IMR-90 (cell line): ENCODE measurements around the gene NCLN. TPM values are rescaled to one million over a fixed set of nuclear protein-coding genes. Genes with fewer than 3 reads are reported as not detected.

Source experiments
- ATAC-seq: fragments of 200-7000 bp; cut with Tn5 transposase; 2 replicates; pipeline ENCODE4 v1.9.1; 2020; ENCODE audit warnings: low read depth, mild to moderate bottlenecking, moderate library complexity
- BruUV-seq: library from RNA; stranded (reverse); fragments of 400-500 nt; replicated peaks from 2 replicates; lab custom pipeline; 2021; lab: Mats Ljungman, UMichigan
- CTCF ChIA-PET: fragments of 300-600 bp; formaldehyde crosslinking; extraction: SDS; loops from one replicate; lab custom pipeline; 2021; ENCODE audit warnings: antibody characterized with exemption; lab: Yijun Ruan, JAX
- POLR2A ChIA-PET: fragments of 300-600 bp; sonication (Branson Sonifier 250); formaldehyde crosslinking; loops from one replicate; lab custom pipeline; 2022; ENCODE audit warnings: antibody characterized with exemption; ENCODE audit not compliant: unreplicated experiment; lab: Charles Lee
- DNase-seq: peaks from one replicate; pipeline ENCODE4 v3.0.0; 2013
- H2AFZ ChIP-seq: replicated peaks from 2 replicates; pipeline ENCODE3; 2013; ENCODE audit warnings: low read length, mild to moderate bottlenecking; ENCODE audit not compliant: poor library complexity
- H2AK5ac ChIP-seq: 2 replicates; pipeline ENCODE4 v1.6.1; 2013; ENCODE audit warnings: low read depth, low read length, inconsistent platforms
- H2AK9ac ChIP-seq: replicated peaks from 2 replicates; pipeline ENCODE3; 2013; ENCODE audit warnings: mild to moderate bottlenecking, low read depth, low read length, moderate library complexity; ENCODE audit not compliant: poor library complexity
- H2BK120ac ChIP-seq: 2 replicates; pipeline ENCODE4 v1.6.1; 2013; ENCODE audit warnings: low read depth, low read length, inconsistent platforms
- H2BK15ac ChIP-seq: 3 replicates; pipeline ENCODE4 v1.6.1; 2013; ENCODE audit warnings: low read depth, low read length, inconsistent platforms
- H2BK20ac ChIP-seq: 2 replicates; pipeline ENCODE4 v1.6.1; 2013; ENCODE audit warnings: low read depth, mild to moderate bottlenecking, inconsistent platforms, low read length, moderate library complexity
- H2BK5ac ChIP-seq: 2 replicates; pipeline ENCODE4 v1.6.1; 2013; ENCODE audit warnings: mild to moderate bottlenecking, low read depth, low read length, inconsistent platforms; ENCODE audit not compliant: poor library complexity, severe bottlenecking
- H3K14ac ChIP-seq: replicated peaks from 2 replicates; pipeline ENCODE4 v1.6.1; 2013; ENCODE audit warnings: low read depth, low read length, inconsistent platforms
- H3K18ac ChIP-seq: 2 replicates; pipeline ENCODE4 v1.6.1; 2013; ENCODE audit warnings: low read depth, low read length, control low read depth
- H3K23ac ChIP-seq: 2 replicates; pipeline ENCODE4 v1.6.1; 2013; ENCODE audit warnings: low read depth, low read length, inconsistent platforms
- H3K27ac ChIP-seq: 2 replicates; pipeline ENCODE4 v1.5.1; 2013; ENCODE audit warnings: mild to moderate bottlenecking, control low read depth, low read length; ENCODE audit not compliant: insufficient read depth
- H3K27me3 ChIP-seq: 2 replicates; pipeline ENCODE4 v1.6.1; 2013; ENCODE audit warnings: low read length; ENCODE audit not compliant: control insufficient read depth, insufficient read depth
- H3K36me3 ChIP-seq: 2 replicates; pipeline ENCODE4 v1.6.1; 2013; ENCODE audit warnings: low read length, mixed read lengths; ENCODE audit not compliant: control insufficient read depth, insufficient read depth
- H3K4ac ChIP-seq: 2 replicates; pipeline ENCODE4 v1.6.1; 2013; ENCODE audit warnings: low read depth, low read length, inconsistent platforms
- H3K4me1 ChIP-seq: 2 replicates; pipeline ENCODE4 v1.6.1; 2013; ENCODE audit warnings: low read length, mixed read lengths; ENCODE audit not compliant: control insufficient read depth, insufficient read depth
- H3K4me2 ChIP-seq: 2 replicates; pipeline ENCODE4 v1.6.1; 2013; ENCODE audit warnings: low read depth, mild to moderate bottlenecking, control low read depth, low read length, moderate library complexity
- H3K4me3 ChIP-seq: 2 replicates; pipeline ENCODE4 v1.5.1; 2013; ENCODE audit warnings: low read depth, mild to moderate bottlenecking, control low read depth, low read length, moderate library complexity; ENCODE audit not compliant: insufficient read depth
- H3K56ac ChIP-seq: 2 replicates; pipeline ENCODE4 v1.6.1; 2013; ENCODE audit warnings: low read length, inconsistent platforms; ENCODE audit not compliant: insufficient read depth; ENCODE audit errors: extremely low read depth
- H3K79me1 ChIP-seq, 2 experiments: 2 replicates each; pipeline ENCODE4 v1.6.1; 2013; ENCODE audit warnings: low read length in 2 of 2, inconsistent platforms in 1 of 2, low read depth in 1 of 2
- H3K9ac ChIP-seq: 2 replicates; pipeline ENCODE4 v1.6.1; 2013; ENCODE audit warnings: low read depth, low read length, control low read depth
- H3K9me1 ChIP-seq: 2 replicates; pipeline ENCODE4 v1.6.1; 2013; ENCODE audit warnings: low read length, inconsistent platforms; ENCODE audit not compliant: insufficient read depth
- H3K9me3 ChIP-seq: 2 replicates; pipeline ENCODE4 v1.6.1; 2013; ENCODE audit warnings: low read length; ENCODE audit not compliant: control insufficient read depth, insufficient read depth
- H4K20me1 ChIP-seq: 2 replicates; pipeline ENCODE4 v1.6.1; 2013; ENCODE audit warnings: low read length, inconsistent platforms; ENCODE audit not compliant: insufficient read depth
- H4K5ac ChIP-seq: 2 replicates; pipeline ENCODE4 v1.6.1; 2013; ENCODE audit warnings: mild to moderate bottlenecking, low read depth, low read length, control low read depth
- H4K8ac ChIP-seq, 2 experiments: 2 replicates each; pipeline ENCODE4 v1.6.1; 2013; ENCODE audit warnings: low read depth in 2 of 2, low read length in 2 of 2, control low read depth in 1 of 2, inconsistent platforms in 1 of 2
- H4K91ac ChIP-seq: 2 replicates; pipeline ENCODE4 v1.6.1; 2013; ENCODE audit warnings: low read depth, low read length, inconsistent platforms; ENCODE audit not compliant: insufficient read depth
- BHLHE40 ChIP-seq: fragments of 150-350 bp; IDR thresholded peaks from 2 replicates; pipeline ENCODE4 v1.6.1; 2016; ENCODE audit warnings: mild to moderate bottlenecking, low read depth, low read length
- CEBPB ChIP-seq: IDR thresholded peaks from 2 replicates; pipeline ENCODE4 v1.6.1; 2012; ENCODE audit warnings: low read depth, low read length, improper control_type of control experiment
- CHD1 ChIP-seq: IDR thresholded peaks from 2 replicates; pipeline ENCODE4 v1.6.1; 2012; ENCODE audit warnings: low read depth, low read length, improper control_type of control experiment
- CTCF ChIP-seq: conservative IDR thresholded peaks from 2 replicates; pipeline ENCODE4 v1.5.1; 2012; ENCODE audit warnings: mild to moderate bottlenecking, low read depth, low read length, improper control_type of control experiment
- ELK1 ChIP-seq: fragments of 150-350 bp; IDR thresholded peaks from 2 replicates; pipeline ENCODE4 v1.6.1; 2016; ENCODE audit warnings: low read depth, mild to moderate bottlenecking, low read length, moderate library complexity, borderline replicate concordance
- MAFK ChIP-seq: IDR thresholded peaks from 2 replicates; pipeline ENCODE4 v1.6.1; 2012; ENCODE audit warnings: low read depth, low read length, improper control_type of control experiment
- MAZ ChIP-seq: IDR thresholded peaks from 2 replicates; pipeline ENCODE4 v1.6.1; 2012; ENCODE audit warnings: low read depth, mild to moderate bottlenecking, low read length, improper control_type of control experiment, moderate library complexity, borderline replicate concordance
- MXI1 ChIP-seq: IDR thresholded peaks from 2 replicates; pipeline ENCODE4 v1.6.1; 2012; ENCODE audit warnings: low read depth, mild to moderate bottlenecking, low read length, moderate library complexity, borderline replicate concordance
- NFE2L2 ChIP-seq: fragments of 150-350 bp; IDR thresholded peaks from 2 replicates; pipeline ENCODE4 v1.6.1; 2016; ENCODE audit warnings: low read depth, mild to moderate bottlenecking, low read length
- RAD21 ChIP-seq: IDR thresholded peaks from 2 replicates; pipeline ENCODE4 v1.6.1; 2012; ENCODE audit warnings: low read length, improper control_type of control experiment
- RCOR1 ChIP-seq: IDR thresholded peaks from 2 replicates; pipeline ENCODE4 v1.6.1; 2012; ENCODE audit warnings: mild to moderate bottlenecking, low read length, improper control_type of control experiment; ENCODE audit not compliant: insufficient replicate concordance
- RFX5 ChIP-seq: IDR thresholded peaks from 2 replicates; pipeline ENCODE4 v1.8.0; 2012; ENCODE audit warnings: low read depth, mild to moderate bottlenecking, low read length, moderate library complexity
- SMC3 ChIP-seq: fragments of 150-350 bp; IDR thresholded peaks from 2 replicates; pipeline ENCODE4 v1.6.1; 2016; ENCODE audit warnings: low read depth, mild to moderate bottlenecking, antibody characterized with exemption, low read length, moderate library complexity
- WGBS, 2 experiments: methylation state at CpG; one replicate each; pipeline versions ENCODE4 v1.1.5 to v1.1.7; 2013; ENCODE audit warnings: missing lambda C conversion rate in 2 of 2; ENCODE audit not compliant: insufficient read length in 1 of 2; ENCODE audit errors: extremely low coverage in 2 of 2; 5-methylcytosine and 5-hydroxymethylcytosine counted together
- dilution Hi-C: fragments of 300-500 bp; cut with HindIII; formaldehyde crosslinking; loops from one replicate; pipeline ENCODE4 v1.14.3; 2018; ENCODE audit warnings: low sequenced_read_pairs; ENCODE audit not compliant: unreplicated experiment
- in situ Hi-C: fragments of 300-500 bp; cut with MboI; formaldehyde crosslinking; loops from 3 replicates; pipeline ENCODE4 v1.14.3; 2019; ENCODE audit warnings: low sequenced_read_pairs, inconsistent platforms, mixed read lengths
- intact Hi-C: fragments of 100-400 bp; cut with micrococcal nuclease; formaldehyde crosslinking; loops from 2 replicates; pipeline ENCODE4 v1.10.0; 2022
- polyA plus RNA-seq, 3 experiments: library from polyadenylated mRNA; depleted of rRNA; stranded (reverse); fragments of >200 nt; gene quantifications; 2 replicates each; pipeline ENCODE4 v1.2.3, GENCODE V29; 2012; ENCODE audit warnings: low replicate concordance in 1 of 3
- total RNA-seq: library from RNA; depleted of rRNA; stranded (reverse); fragments of >200 nt; gene quantifications from 2 replicates; pipeline ENCODE4 v1.2.3, GENCODE V29; 2012
- TF ChIP-seq, protein P1 (sequence below): fragments of 150-350 bp; IDR thresholded peaks from 2 replicates; pipeline ENCODE4 v1.6.1; 2017; ENCODE audit warnings: mild to moderate bottlenecking, antibody characterized with exemption, low read length, low read depth

Gene NCLN
- total and polyA plus RNA-seq, 2 of the 4 experiments (the other 2 are of a cell fraction) = 32.8 to 90.8 TPM

DNA sequence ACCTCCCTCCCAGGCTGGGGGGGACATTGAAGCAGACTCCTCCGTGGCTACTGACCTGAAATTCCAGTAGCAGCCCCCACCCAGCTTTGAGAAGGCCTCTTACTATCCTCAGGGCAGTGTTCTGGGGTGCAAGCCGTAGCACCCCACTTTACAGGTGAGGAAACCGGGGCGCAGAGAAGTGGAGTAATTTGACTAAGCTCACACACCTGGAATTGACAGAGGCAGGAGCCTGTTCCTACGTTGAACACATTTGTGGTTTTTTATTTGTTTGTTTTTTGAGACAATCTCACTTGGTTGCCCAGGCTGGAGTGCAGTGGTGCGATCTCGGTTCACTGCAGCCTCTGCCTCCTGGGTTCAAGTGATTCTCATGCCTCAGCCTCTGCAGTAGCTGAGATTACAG, 21.8 kb upstream of the NCLN start:
- H2AK5ac ChIP-seq = no peak overlapping the region

More for the DNA sequence above, 21.8 kb upstream of the NCLN start:
- Histone ChIP-seq H3K4ac (no peak overlapping the region), H2BK5ac (no peak overlapping the region), H4K20me1 (no peaks in the 10 kb centered on the region), H3K36me3 (no peaks in the 10 kb centered on the region), H3K79me1 (no peaks in the 10 kb centered on the region), H3K4me1 (no peaks in the 10 kb centered on the region; the same call in 1 of the 2 replicates), H2BK20ac (no peak overlapping the region), H2BK15ac (no peak overlapping the region), H4K5ac (no peak overlapping the region), H2AK9ac (peak overlapping the region; percentile 55), H3K56ac (no peak overlapping the region), H3K27me3 (no peaks in the 10 kb centered on the region), H3K4me2 (no peak overlapping the region), H3K14ac (no peak overlapping the region), H3K27ac (no peak overlapping the region), H2AFZ (peak overlapping the region; percentile 91), H2BK120ac (no peak overlapping the region; the same call in 1 of the 2 replicates), H4K8ac (no peak overlapping the region), H3K18ac (no peak overlapping the region), H3K23ac (no peak overlapping the region), H4K91ac (no peak overlapping the region), H3K9me3 (peaks cover 4% of the 10 kb centered on the region; the same call in 1 of the 2 replicates), H3K4me3 (no peak overlapping the region), H3K9ac (no peak overlapping the region), H3K9me1 (no peaks in the 10 kb centered on the region)
- dilution Hi-C loops = no loop called here
- ChIA-PET POLR2A (no interaction called here), CTCF (interaction anchor here (1.1 kb wide), 1 partner anchor 214 kb away, joined by 4 read pairs; no protein-coding TSS in a partner anchor)
- BruUV-seq = no TSS peak
- TF ChIP-seq ELK1 (no peak), CEBPB (no peak), RAD21 (no peak), MXI1 (no peak), SMC3 (no peak), RCOR1 (no peak), CHD1 (no peak), CTCF (no peak), NFE2L2 (no peak), MAFK (no peak), BHLHE40 (no peak), RFX5 (no peak), MAZ (no peak)
- TF ChIP-seq, protein P1, sequence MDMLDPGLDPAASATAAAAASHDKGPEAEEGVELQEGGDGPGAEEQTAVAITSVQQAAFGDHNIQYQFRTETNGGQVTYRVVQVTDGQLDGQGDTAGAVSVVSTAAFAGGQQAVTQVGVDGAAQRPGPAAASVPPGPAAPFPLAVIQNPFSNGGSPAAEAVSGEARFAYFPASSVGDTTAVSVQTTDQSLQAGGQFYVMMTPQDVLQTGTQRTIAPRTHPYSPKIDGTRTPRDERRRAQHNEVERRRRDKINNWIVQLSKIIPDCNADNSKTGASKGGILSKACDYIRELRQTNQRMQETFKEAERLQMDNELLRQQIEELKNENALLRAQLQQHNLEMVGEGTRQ = no peak
- ATAC-seq (no peak), DNase-seq (no peak)
- in situ Hi-C loops = loop anchor here (5.0 kb wide), 1 partner anchor 207 kb away; no protein-coding TSS in a partner anchor
- no CpG with 5 or more reads among the region's 7 CpGs for WGBS, 2 experiments
- intact Hi-C loops = loop anchor here (1.0 kb wide), 4 partner anchors 35 to 208 kb away; no protein-coding TSS in a partner anchor
